ENCODE results near the gene SRGAP1. TPM values are rescaled to one million over a fixed set of nuclear protein-coding genes. Genes with fewer than 3 reads are reported as not detected.

Gene SRGAP1
- total RNA-seq, 1 experiment from 2014 or later, result 10.9 TPM

DNA sequence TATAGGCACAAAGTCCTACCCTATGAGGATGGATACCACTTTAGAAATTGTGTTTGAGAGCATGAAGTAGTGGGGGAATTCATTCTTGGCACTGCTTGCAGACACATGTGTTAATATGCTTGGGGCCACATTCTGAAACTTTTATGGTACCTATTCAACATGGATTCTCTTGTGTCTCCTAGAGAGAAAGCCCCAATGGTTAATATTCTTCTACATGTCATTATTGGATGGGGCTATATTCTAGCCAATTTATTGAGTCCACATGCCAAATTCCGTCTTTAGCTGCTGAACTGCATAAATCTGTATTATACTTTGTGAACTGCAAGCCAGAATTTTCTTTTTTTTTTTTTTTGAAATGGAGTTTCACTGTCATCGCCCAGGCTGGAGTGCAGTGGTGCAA lies 237.6 kb downstream of the SRGAP1 start:
- DNase-seq (ENCODE audit: low read depth), result no peak

DNA sequence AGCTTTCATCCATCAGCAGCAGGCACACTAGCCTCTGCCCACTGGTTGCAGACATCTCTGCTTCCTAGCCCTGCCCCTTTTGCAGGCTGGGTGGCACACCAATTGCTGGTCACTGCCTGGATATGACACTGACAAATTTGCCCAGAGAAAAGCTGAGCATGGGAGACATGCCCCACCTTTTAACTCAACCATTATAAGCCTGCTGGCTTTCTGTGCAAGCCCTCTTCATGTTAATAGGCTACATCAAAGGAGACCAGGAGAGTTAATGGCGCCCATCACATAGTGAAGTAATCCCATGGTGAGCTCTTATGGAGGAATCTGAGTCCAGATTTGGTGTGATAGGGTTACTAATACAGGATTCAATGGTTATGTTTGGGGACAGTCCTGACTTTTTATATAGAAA lies 238.4 kb downstream of the SRGAP1 start:
- DNase-seq (ENCODE audit: low read depth), result no peak

- no peak for DNase-seq (ENCODE audit: low read depth)
Observed at GRCh38 chr12:64083285-64084210, 239.0 kb downstream of the SRGAP1 start.

GRCh38 chr12:64085154-64085553 lies 240.7 kb downstream of the SRGAP1 start:
- DNase-seq (ENCODE audit: low read depth), result no peak

- no peak for DNase-seq (ENCODE audit: low read depth)
Observed at GRCh38 chr12:64085996-64086395, 241.5 kb downstream of the SRGAP1 start.

GRCh38 chr12:64086946-64087345 lies 242.4 kb downstream of the SRGAP1 start:
- no peak for DNase-seq (ENCODE audit: low read depth)

DNA sequence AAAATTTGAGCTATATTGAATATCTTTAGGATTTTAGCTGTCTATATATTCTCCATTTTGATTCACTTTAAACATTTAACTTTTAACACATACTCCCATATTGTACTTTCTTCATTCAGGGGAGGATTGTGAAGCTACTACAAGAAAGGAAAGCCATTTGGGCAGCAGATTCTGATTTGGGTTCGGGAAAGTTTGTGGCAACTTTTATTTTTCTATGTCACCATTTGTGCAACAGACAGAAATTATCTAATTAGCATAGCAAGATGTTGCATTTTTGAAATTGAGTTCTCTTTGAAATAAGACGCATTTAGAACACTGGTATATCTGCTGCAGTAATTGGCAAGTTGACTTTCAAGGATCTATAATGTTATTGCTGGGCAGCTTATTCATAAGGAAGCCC lies 243.3 kb downstream of the SRGAP1 start:
- DNase-seq (ENCODE audit: low read depth), result no peak

DNA sequence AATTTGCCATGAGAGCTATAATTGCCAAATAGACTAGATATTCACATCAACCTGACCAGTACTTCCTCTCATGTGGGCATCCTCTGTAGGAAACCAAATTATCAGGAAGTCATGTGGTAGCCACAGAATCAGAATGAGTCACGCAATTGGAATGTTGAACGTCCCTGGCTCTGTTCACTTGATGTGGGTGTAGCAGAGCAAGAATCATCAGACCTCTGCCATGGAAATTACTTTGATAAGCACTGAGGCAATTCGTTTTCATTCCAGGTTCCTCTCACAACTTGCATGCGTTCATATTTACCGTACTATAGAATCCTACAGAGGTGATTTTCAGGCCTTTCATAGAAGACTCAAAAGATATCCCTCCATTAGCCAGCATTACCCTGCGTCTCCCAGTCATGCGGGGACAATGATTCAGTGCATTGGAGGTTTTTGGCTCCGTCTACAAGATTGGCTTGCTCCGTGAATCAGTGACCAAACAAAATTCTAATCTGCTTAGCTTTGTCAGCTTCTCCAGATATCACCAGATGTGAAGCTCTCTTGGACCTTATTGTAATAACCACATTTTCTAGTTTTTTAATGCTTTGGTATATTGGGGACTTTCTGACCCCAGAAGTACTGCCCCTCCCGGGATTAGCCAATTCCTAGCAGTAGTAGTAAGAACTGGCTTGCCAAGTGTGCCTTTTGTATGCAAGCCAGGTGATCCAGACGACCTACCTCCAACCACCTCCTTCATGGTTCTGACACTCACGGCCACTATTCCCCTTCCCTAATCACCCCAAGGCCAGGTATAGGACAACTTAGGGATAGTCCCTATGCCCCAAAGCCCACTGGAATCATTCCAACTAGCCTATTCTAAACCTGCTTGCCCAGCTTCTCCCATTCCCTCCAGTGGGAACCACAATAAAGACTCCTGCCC lies 244.2 kb downstream of the SRGAP1 start:
- peak; percentile 98 for DNase-seq (ENCODE audit: low read depth)

- DNase-seq (ENCODE audit: low read depth), result no peak
Observed at GRCh38 chr12:64090047-64090446, 245.5 kb downstream of the SRGAP1 start.

- DNase-seq (ENCODE audit: low read depth), result no peak
Observed at GRCh38 chr12:64091186-64091585, 246.7 kb downstream of the SRGAP1 start.

- no peak for DNase-seq (ENCODE audit: low read depth)
Observed at GRCh38 chr12:64092507-64093196, 248.2 kb downstream of the SRGAP1 start.

DNA sequence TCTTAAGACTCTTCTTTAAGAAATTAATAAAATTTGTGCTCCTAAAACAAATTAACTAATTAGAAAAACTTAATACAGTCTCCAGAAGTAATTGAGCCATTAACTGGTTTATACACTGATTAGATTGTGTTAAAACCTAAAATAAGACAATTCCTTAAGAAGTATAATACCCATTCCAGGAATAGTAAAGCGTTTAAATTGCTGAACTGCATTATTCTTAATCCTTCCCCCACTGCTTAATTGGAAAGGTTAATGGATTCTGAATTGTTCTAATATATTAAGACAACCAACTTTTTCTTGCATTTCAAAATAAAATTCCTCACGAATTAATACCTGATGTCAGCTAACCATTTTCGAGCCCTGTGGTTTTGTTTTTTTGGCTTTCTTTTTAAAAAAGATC lies 249.2 kb downstream of the SRGAP1 start:
- DNase-seq (ENCODE audit: low read depth), result no peak

- peak; percentile 60 for DNase-seq (ENCODE audit: low read depth)
Observed at GRCh38 chr12:64097366-64098105, 253.0 kb downstream of the SRGAP1 start.

DNA sequence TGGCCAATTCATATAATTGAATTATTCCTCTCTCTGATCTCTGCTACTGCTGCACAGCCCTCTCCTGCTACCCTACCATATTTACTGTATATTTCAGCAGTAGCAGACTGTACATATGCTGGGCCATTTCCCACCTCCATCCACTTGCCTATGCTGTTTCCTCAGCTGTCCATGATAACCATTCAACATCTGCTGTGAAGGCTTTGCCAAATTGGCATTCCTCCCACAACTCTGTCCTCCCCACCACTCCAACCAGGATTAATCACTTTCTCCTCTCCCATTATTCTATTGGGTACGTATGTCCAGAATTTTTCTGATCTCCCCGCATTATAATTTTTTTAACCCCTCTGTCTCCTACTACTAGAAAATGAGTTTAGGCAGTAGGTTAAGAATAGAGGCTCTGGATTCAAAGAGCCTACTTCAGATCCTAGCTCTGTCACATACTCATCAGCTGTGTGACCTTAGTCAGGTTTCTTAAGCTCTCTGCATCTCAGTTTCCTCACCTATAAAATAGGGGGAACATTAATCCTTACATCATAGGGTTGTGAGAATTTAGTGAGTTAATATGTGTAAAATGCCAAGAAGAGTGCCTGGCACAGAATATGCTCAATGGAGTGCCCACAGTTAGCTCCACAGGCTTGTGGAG lies 254.3 kb downstream of the SRGAP1 start:
- no peak for DNase-seq (ENCODE audit: low read depth)

DNA sequence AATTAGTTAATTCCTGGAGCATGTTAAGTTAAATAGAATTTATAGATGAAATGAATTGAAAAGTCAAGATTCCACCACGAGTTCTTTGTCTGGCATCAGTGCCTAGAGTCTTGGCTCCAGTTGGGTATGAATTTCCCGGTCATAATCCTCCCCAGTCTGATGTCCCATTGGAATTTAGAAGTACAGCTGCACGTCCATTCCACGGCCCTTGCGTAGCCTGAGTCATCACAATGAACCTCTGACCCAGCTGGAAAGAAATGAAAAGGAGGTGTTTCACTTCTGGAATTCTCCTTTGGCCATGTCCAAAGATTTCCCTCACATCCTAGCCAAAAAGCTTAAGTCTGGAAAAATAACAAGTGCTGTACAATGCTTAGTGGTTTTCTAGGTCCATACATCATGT lies 254.9 kb downstream of the SRGAP1 start:
- peak; percentile 50 for DNase-seq (ENCODE audit: low read depth)

- DNase-seq (ENCODE audit: low read depth), result no peak
Observed at GRCh38 chr12:64102339-64102738, 257.8 kb downstream of the SRGAP1 start.

GRCh38 chr12:64103825-64104740 lies 259.6 kb downstream of the SRGAP1 start:
- no peak for DNase-seq (ENCODE audit: low read depth)

DNA sequence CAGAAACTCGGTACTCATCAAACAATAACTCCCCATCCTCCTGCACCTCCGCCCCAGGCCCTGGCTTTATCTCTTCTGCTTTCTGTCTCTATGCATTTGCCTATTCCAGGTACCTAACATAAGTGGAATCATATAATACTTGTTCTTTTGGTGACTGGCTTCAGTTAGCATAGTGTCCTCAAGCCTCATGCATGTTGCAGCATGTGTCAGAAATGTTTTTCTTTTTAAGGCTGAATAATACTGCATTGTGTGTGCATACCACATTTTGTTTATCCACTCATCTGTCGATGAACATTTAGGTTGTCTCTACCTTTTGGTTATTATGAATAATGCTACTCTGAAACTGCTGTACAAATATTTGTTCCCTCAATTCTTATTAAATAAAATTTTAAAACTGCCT lies 260.5 kb downstream of the SRGAP1 start:
- no peak for DNase-seq (ENCODE audit: low read depth)

DNA sequence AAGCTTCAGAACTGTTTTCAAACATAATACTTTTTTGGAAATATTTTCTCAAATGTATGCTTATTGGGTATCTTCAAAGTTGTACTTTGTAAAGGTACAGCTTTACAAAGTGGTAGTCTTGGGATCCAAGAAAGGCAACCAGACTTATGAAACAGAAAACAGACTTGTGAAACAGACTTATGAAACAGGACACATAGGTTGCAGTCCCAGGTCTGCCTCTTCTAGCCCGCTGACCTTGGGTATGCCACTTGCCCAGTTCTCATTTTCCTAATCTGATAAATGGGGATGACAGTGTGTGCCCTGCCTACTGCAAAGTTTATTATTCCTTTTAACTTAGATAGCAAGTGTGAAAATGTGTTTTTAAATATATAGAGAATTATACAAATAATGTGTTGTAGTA lies 263.3 kb downstream of the SRGAP1 start:
- DNase-seq (ENCODE audit: low read depth), result no peak
